GM21619 (cell line): Measurements from ENCODE around the gene POM121.
A peak's percentile ranks its signal among the peaks of the same experiment; 100 is the strongest.
"Not testable (repeated sequence)": the region's sequence is repeated elsewhere in the genome, so short reads cannot be mapped to it uniquely, and the experiment has no call there.

ENCODE experiments used
- ATAC-seq: cut with Tn5 transposase; IDR thresholded peaks from one replicate; pipeline ENCODE4 v1.9.1; 2021; ENCODE audit not compliant: unreplicated experiment

POM121 gene

GRCh38 chr7:72924733-72925545 lies at the start of gene POM121:
POM121 (plus strand) TSS chr7:72925095; CDS start chr7:72925122, 27 bp downstream.
- ATAC-seq: peak; percentile 88

- peak; percentile 100 for ATAC-seq
Measured at GRCh38 chr7:72879079-72879736, 45.7 kb upstream of the POM121 start.

GRCh38 chr7:72879737-72880215 lies 45.1 kb upstream of the POM121 start:
- ATAC-seq: peak; percentile 21

- not testable (repeated sequence) for ATAC-seq
Measured at GRCh38 chr7:72891750-72892149, 33.1 kb upstream of the POM121 start.

- not testable (repeated sequence) for ATAC-seq
Measured at GRCh38 chr7:72904740-72905139, 20.2 kb upstream of the POM121 start.

- ATAC-seq: not testable (repeated sequence)
Measured at GRCh38 chr7:72908422-72908821, 16.5 kb upstream of the POM121 start.

- not testable (repeated sequence) for ATAC-seq
Measured at GRCh38 chr7:72911395-72911794, 13.5 kb upstream of the POM121 start.

- ATAC-seq: not testable (repeated sequence)
Measured at GRCh38 chr7:72913750-72914149, 11.1 kb upstream of the POM121 start.

- ATAC-seq: peak; percentile 79
Measured at GRCh38 chr7:72914756-72915525, 10.0 kb upstream of the POM121 start.

GRCh38 chr7:72919256-72919775 lies 5.6 kb upstream of the POM121 start:
- no peak for ATAC-seq

- no peak for ATAC-seq
Measured at GRCh38 chr7:72924386-72924732, 536 bp upstream of the POM121 start.

- ATAC-seq: no peak
Measured at GRCh38 chr7:72925546-72926120, 738 bp downstream of the POM121 start.

GRCh38 chr7:72927791-72928190 lies 2.9 kb downstream of the POM121 start:
- ATAC-seq: not testable (repeated sequence)

GRCh38 chr7:72928216-72928615 lies 3.3 kb downstream of the POM121 start:
- ATAC-seq: not testable (repeated sequence)

- not testable (repeated sequence) for ATAC-seq
Measured at GRCh38 chr7:72942022-72942705, 17.3 kb downstream of the POM121 start.

- ATAC-seq: not testable (repeated sequence)
Measured at GRCh38 chr7:72942956-72943355, 18.1 kb downstream of the POM121 start.

GRCh38 chr7:72944937-72945336 lies 20.0 kb downstream of the POM121 start:
- not testable (repeated sequence) for ATAC-seq

- not testable (repeated sequence) for ATAC-seq
Measured at GRCh38 chr7:72945597-72945996, 20.7 kb downstream of the POM121 start.

GRCh38 chr7:72946130-72946745 lies 21.3 kb downstream of the POM121 start:
- not testable (repeated sequence) for ATAC-seq

- ATAC-seq: not testable (repeated sequence)
Measured at GRCh38 chr7:72948714-72949113, 23.8 kb downstream of the POM121 start.
